ENCODE data around the gene LAMA2.

The LAMA2 gene

GRCh38 chr6:129342796-129343195 lies 459.9 kb downstream of the LAMA2 start:
- TF ChIP-seq REST (IDR thresholded peaks at IDR 0.05; ENCODE audit: insufficient read depth in 1 of 2, low read depth in 2 of 2, low read length in 2 of 2) (no peak), POLR2AphosphoS5 (IDR thresholded peaks at IDR 0.05; ENCODE audit: low read depth, low read length) (no peak), FOXP2 (optimal IDR thresholded peaks at IDR 0.05; ENCODE audit: borderline replicate concordance, extremely low read depth, extremely low read length, insufficient read depth) (no peak), SIN3A (IDR thresholded peaks at IDR 0.05; ENCODE audit: borderline replicate concordance, insufficient read depth, low read length) (no peak), TAF1 (IDR thresholded peaks at IDR 0.05; ENCODE audit: borderline replicate concordance, insufficient read depth, low read length) (no peak)

DNA sequence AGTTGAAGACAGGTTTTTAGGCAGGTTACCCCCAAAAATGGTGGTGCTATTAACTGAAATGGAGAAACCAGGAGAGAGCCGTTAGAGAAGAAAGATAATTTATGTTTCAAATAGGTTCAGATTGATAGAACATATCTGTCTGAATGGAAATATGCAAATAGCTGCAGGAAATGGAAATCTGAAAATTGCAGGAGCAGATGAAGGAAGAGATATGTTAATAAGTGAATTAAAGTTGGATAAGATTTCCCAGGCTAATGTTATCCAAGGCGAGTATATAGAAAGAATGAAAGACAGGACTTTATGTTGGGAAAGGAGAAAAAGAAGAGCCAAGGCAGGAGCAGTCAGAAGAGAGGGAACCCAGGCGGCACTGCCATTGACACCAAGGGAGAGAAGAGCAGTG lies 461.4 kb downstream of the LAMA2 start:
- TF ChIP-seq POLR2AphosphoS5 (IDR thresholded peaks at IDR 0.05; ENCODE audit: low read depth, low read length) (no peak), FOXP2 (optimal IDR thresholded peaks at IDR 0.05; ENCODE audit: borderline replicate concordance, extremely low read depth, extremely low read length, insufficient read depth) (no peak), REST (IDR thresholded peaks at IDR 0.05; ENCODE audit: insufficient read depth in 1 of 2, low read depth in 2 of 2, low read length in 2 of 2) (no peak), SIN3A (IDR thresholded peaks at IDR 0.05; ENCODE audit: borderline replicate concordance, insufficient read depth, low read length) (no peak), TAF1 (IDR thresholded peaks at IDR 0.05; ENCODE audit: borderline replicate concordance, insufficient read depth, low read length) (no peak)

DNA sequence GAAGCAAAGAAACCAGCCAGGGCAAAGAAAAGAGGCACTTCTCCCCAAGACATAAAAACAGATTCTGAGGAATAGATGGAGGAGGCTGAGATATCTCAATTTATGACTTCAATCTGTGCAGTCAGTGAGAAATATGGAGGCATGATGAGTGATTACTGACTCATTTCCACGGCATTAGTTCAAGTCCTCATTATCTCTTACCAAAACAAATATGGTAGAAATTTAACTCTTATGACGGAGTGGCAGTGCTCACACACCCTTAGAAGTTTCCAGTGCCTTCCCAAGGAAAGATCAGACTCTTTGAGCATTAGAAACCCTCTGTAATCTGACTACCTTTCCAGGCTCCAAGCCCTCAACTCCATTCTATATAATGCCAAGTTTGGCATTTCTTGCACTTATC lies 463.0 kb downstream of the LAMA2 start:
- no peak for TF ChIP-seq FOXP2 (optimal IDR thresholded peaks at IDR 0.05; ENCODE audit: borderline replicate concordance, extremely low read depth, extremely low read length, insufficient read depth)
- TF ChIP-seq TAF1 (IDR thresholded peaks at IDR 0.05; ENCODE audit: borderline replicate concordance, insufficient read depth, low read length), result no peak
- TF ChIP-seq SIN3A (IDR thresholded peaks at IDR 0.05; ENCODE audit: borderline replicate concordance, insufficient read depth, low read length), result no peak
- TF ChIP-seq POLR2AphosphoS5 (IDR thresholded peaks at IDR 0.05; ENCODE audit: low read depth, low read length), result no peak
- TF ChIP-seq REST (IDR thresholded peaks at IDR 0.05; ENCODE audit: insufficient read depth in 1 of 2, low read depth in 2 of 2, low read length in 2 of 2), result no peak

GRCh38 chr6:129346964-129347363 lies 464.0 kb downstream of the LAMA2 start:
- no peak for TF ChIP-seq POLR2AphosphoS5 (IDR thresholded peaks at IDR 0.05; ENCODE audit: low read depth, low read length)
- no peak for TF ChIP-seq TAF1 (IDR thresholded peaks at IDR 0.05; ENCODE audit: borderline replicate concordance, insufficient read depth, low read length)
- no peak for TF ChIP-seq REST (IDR thresholded peaks at IDR 0.05; ENCODE audit: insufficient read depth in 1 of 2, low read depth in 2 of 2, low read length in 2 of 2)
- no peak for TF ChIP-seq FOXP2 (optimal IDR thresholded peaks at IDR 0.05; ENCODE audit: borderline replicate concordance, extremely low read depth, extremely low read length, insufficient read depth)
- TF ChIP-seq SIN3A (IDR thresholded peaks at IDR 0.05; ENCODE audit: borderline replicate concordance, insufficient read depth, low read length), result no peak

- TF ChIP-seq POLR2AphosphoS5 (IDR thresholded peaks at IDR 0.05; ENCODE audit: low read depth, low read length) (no peak), TAF1 (IDR thresholded peaks at IDR 0.05; ENCODE audit: borderline replicate concordance, insufficient read depth, low read length) (no peak), REST (IDR thresholded peaks at IDR 0.05; ENCODE audit: insufficient read depth in 1 of 2, low read depth in 2 of 2, low read length in 2 of 2) (no peak), FOXP2 (optimal IDR thresholded peaks at IDR 0.05; ENCODE audit: borderline replicate concordance, extremely low read depth, extremely low read length, insufficient read depth) (no peak), SIN3A (IDR thresholded peaks at IDR 0.05; ENCODE audit: borderline replicate concordance, insufficient read depth, low read length) (no peak)
These were observed 467.3 kb downstream of the LAMA2 start for GRCh38 chr6:129350278-129350677.

Measured in PFSK-1 (cell line).